Osteoblast (primary cell): ENCODE data around the gene CHAF1A. TPM values are rescaled to one million over a fixed set of nuclear protein-coding genes. Genes with fewer than 3 reads are reported as not detected.
A peak's percentile ranks its signal among the peaks of the same experiment; 100 is the strongest.

Source experiments
- DNase-seq: peaks from one replicate; pipeline ENCODE4 v3.0.0; 2011; ENCODE audit warnings: low spot score, mixed read lengths; ENCODE audit not compliant: insufficient read length; ENCODE audit errors: missing footprints
- H2AFZ ChIP-seq: 2 replicates; pipeline ENCODE4 v1.6.0; 2011; ENCODE audit warnings: mild to moderate bottlenecking, low read length
- H3K27ac ChIP-seq: 2 replicates; pipeline ENCODE4 v1.5.1; 2011; ENCODE audit warnings: mild to moderate bottlenecking, low read depth, low read length, moderate library complexity
- H3K27me3 ChIP-seq: 2 replicates; pipeline ENCODE4 v1.6.0; 2012; ENCODE audit warnings: mild to moderate bottlenecking, control low read depth, inconsistent platforms, low read length, moderate library complexity; ENCODE audit not compliant: insufficient read depth
- H3K36me3 ChIP-seq: 2 replicates; pipeline ENCODE4 v1.5.1; 2011; ENCODE audit warnings: mild to moderate bottlenecking, low read length, control low read depth, moderate library complexity; ENCODE audit not compliant: insufficient read depth
- H3K4me1 ChIP-seq: 2 replicates; pipeline ENCODE4 v1.5.1; 2011; ENCODE audit warnings: mild to moderate bottlenecking, low read length, control low read depth, moderate library complexity; ENCODE audit not compliant: insufficient read depth
- H3K4me2 ChIP-seq: 2 replicates; pipeline ENCODE4 v1.6.0; 2011; ENCODE audit warnings: mild to moderate bottlenecking, low read length; ENCODE audit not compliant: insufficient read depth
- H3K4me3 ChIP-seq: fragments of 200-600 bp; sonication (generic); 3 replicates; pipeline ENCODE4 v1.5.1; 2012; ENCODE audit warnings: mild to moderate bottlenecking, low read length, inconsistent platforms; ENCODE audit not compliant: insufficient read depth
- H3K79me2 ChIP-seq: 2 replicates; pipeline ENCODE4 v1.6.0; 2012; ENCODE audit warnings: mild to moderate bottlenecking, low read length, control low read depth, inconsistent platforms; ENCODE audit not compliant: insufficient read depth
- H3K9me3 ChIP-seq: 2 replicates; pipeline ENCODE4 v1.5.1; 2011; ENCODE audit warnings: low read depth, low read length, control low read depth
- H4K20me1 ChIP-seq: 2 replicates; pipeline ENCODE4 v1.6.0; 2012; ENCODE audit warnings: mild to moderate bottlenecking, low read length, control low read depth; ENCODE audit not compliant: insufficient read depth
- CTCF ChIP-seq: IDR thresholded peaks from 2 replicates; pipeline ENCODE4 v1.5.1; 2011; ENCODE audit warnings: mild to moderate bottlenecking, low read depth, low read length, moderate library complexity; ENCODE audit errors: extremely low read depth
- total RNA-seq: library from RNA; depleted of rRNA; stranded (reverse); fragments of >200 nt; gene quantifications from 2 replicates; pipeline ENCODE4 v1.2.3, GENCODE V29; 2012

The CHAF1A gene
- total RNA-seq, 1 donor: 3.6 TPM

GRCh38 chr19:4477034-4477801 lies 74.8 kb downstream of the CHAF1A start:
- peaks cover 51% of the 10 kb centered on the region for H3K79me2 ChIP-seq
- H3K36me3 ChIP-seq: peaks cover 26% of the 10 kb centered on the region
- H3K27me3 ChIP-seq: no peaks in the 10 kb centered on the region
- peaks cover 13% of the 10 kb centered on the region for H3K4me1 ChIP-seq
- H3K27ac ChIP-seq: no peak overlapping the region
- no peak overlapping the region for H3K4me2 ChIP-seq
- TF ChIP-seq CTCF: no peak
- peak; percentile 36 for DNase-seq
- H4K20me1 ChIP-seq: peaks cover 18% of the 10 kb centered on the region
- no peak overlapping the region for H3K4me3 ChIP-seq
- H2AFZ ChIP-seq: no peak overlapping the region
- H3K9me3 ChIP-seq: no peaks in the 10 kb centered on the region

- peaks cover 22% of the 10 kb centered on the region for H3K36me3 ChIP-seq
- H3K79me2 ChIP-seq: peaks cover 8% of the 10 kb centered on the region
- H3K4me2 ChIP-seq: no peak overlapping the region
- H2AFZ ChIP-seq: no peak overlapping the region
- H3K4me3 ChIP-seq: no peak overlapping the region
- no peaks in the 10 kb centered on the region for H3K9me3 ChIP-seq
- TF ChIP-seq CTCF: no peak
- H3K27me3 ChIP-seq: no peaks in the 10 kb centered on the region
- H3K4me1 ChIP-seq: no peaks in the 10 kb centered on the region
- H4K20me1 ChIP-seq: peaks cover 3% of the 10 kb centered on the region
- no peak overlapping the region for H3K27ac ChIP-seq
- DNase-seq: peak; percentile 35
Measured at GRCh38 chr19:4482721-4483364, 80.4 kb downstream of the CHAF1A start.

GRCh38 chr19:4483385-4483784 lies 80.9 kb downstream of the CHAF1A start:
- Histone ChIP-seq H2AFZ (no peak overlapping the region), H3K4me2 (no peak overlapping the region), H3K9me3 (no peaks in the 10 kb centered on the region), H3K27ac (no peak overlapping the region), H3K27me3 (no peaks in the 10 kb centered on the region), H3K36me3 (peaks cover 23% of the 10 kb centered on the region), H3K4me1 (no peaks in the 10 kb centered on the region), H4K20me1 (peaks cover 3% of the 10 kb centered on the region), H3K4me3 (no peak overlapping the region), H3K79me2 (peaks cover 8% of the 10 kb centered on the region)
- TF ChIP-seq CTCF: no peak
- DNase-seq: peak; percentile 19

GRCh38 chr19:4487572-4487971 lies 85.1 kb downstream of the CHAF1A start:
- DNase-seq: peak; percentile 34
- Histone ChIP-seq H3K4me1 (no peaks in the 10 kb centered on the region), H3K27ac (no peak overlapping the region), H3K36me3 (peaks cover 44% of the 10 kb centered on the region), H3K27me3 (no peaks in the 10 kb centered on the region), H3K79me2 (peaks cover 5% of the 10 kb centered on the region), H2AFZ (no peak overlapping the region), H3K4me3 (no peak overlapping the region), H3K9me3 (no peaks in the 10 kb centered on the region), H3K4me2 (no peak overlapping the region), H4K20me1 (peaks cover 7% of the 10 kb centered on the region)
- TF ChIP-seq CTCF: no peak
